Activated CD4-positive, alpha-beta T cell treated with anti-CD3 and anti-CD28 coated beads for 4 hours (primary cell): ENCODE results near the gene PRR5.
"Not testable (repeated sequence)": the region's sequence is repeated elsewhere in the genome, so short reads cannot be mapped to it uniquely, and the experiment has no call there.

Source experiments
- DNase-seq, 2 donors: peaks; one replicate each; pipeline ENCODE4 v3.0.0-alpha.2; 2020

PRR5 gene

GRCh38 chr22:44676066-44676440 is 26.0 kb upstream of the PRR5 start:
- DNase-seq, result not testable (repeated sequence)

DNA sequence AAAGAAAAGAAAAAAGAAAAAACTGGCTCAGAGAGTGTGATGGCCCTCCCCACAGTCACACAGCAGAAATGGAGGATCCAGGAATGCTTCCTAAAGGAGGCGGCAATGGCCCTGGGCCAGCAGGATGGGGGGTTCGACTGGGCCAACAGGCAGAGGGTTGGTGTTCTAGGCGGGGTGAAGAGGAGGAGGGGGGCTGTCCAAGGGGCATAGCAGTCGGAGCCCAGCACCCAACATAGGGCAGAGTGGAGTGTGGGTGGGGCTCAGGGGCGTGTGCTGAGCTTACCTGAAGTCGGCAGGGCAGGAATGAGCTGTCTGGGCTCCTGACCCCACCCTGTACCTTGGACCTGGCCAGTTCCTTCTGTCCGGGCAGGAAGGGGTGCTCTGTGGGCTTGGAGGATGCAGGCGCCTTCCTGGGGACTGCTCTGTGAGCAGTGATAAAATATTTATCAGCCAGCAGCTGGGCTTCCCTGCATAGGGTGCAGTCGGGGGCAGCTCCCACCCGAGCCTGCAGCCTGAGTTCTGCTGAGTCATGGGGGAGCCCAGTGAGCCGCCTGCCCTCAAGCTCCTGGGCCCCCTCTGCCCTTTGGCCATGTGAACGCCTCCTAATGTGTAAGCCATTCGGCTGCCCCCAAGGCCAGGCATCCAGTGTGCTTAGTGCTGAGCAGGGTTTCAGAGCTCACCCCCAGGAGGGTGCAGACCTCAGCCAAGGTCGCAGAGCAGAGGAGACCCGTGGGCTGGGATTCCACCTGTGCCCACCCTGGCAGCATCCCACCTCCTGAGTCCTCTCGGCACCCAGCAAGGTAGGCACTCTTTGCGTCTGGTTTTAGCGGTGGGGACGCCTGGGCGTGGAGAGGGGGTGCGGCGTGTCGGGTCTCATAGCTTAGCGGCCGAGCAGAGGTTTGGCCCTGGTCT is 25.3 kb upstream of the PRR5 start:
- DNase-seq, result no peak

DNA sequence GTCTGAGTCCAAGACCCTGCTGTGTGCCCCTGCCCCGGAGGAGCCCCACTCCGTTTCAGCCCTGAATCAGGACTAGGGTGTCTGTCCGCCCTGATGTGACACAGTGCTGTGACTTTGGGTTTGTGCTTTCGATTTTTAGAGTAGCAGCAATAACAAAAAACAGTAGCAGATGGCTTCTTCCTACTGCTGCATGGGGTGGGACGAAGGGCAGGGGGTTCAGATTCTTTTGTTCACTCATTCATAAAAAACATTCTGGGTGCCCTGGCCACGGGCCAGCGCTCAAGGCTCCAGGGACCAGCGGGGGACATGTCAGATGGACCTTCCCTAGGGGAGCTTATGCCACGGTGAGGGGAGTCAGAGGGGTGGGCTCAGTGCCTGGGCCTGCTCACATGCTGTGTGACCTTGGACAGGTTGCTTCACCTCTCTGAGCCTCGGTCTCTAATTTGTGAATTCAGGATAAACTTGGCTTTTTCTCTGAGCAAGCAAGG is 24.6 kb upstream of the PRR5 start:
- DNase-seq, result no peak

GRCh38 chr22:44677871-44678555 is 24.0 kb upstream of the PRR5 start:
- no peak for DNase-seq

- DNase-seq, result no peak
These were observed 23.3 kb upstream of the PRR5 start for GRCh38 chr22:44678556-44679305.

GRCh38 chr22:44679306-44679647 is 22.7 kb upstream of the PRR5 start:
- DNase-seq, result not testable (repeated sequence)

GRCh38 chr22:44680058-44680457 is 21.9 kb upstream of the PRR5 start:
- DNase-seq, result no peak

DNA sequence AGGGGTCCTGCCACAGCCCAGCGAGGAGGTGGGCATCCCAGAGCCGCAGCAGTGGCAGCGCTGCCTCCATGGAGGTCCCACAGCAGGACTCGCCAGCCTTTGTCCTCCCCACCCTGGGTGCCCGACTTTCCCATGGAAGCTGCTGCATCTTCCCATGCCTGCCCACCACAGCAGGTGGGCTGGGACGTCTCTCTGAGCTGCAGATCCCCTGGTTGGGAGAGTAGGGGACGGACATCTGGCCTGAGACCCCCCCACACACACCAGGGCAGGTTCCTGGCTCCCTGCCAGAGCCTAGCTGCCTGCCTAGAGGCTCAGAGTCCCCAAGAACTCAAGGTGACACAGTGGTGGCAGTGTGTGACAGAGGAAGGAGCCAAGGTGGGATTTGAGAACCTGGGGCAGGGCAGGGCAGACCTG is 21.5 kb upstream of the PRR5 start:
- DNase-seq, result no peak

DNA sequence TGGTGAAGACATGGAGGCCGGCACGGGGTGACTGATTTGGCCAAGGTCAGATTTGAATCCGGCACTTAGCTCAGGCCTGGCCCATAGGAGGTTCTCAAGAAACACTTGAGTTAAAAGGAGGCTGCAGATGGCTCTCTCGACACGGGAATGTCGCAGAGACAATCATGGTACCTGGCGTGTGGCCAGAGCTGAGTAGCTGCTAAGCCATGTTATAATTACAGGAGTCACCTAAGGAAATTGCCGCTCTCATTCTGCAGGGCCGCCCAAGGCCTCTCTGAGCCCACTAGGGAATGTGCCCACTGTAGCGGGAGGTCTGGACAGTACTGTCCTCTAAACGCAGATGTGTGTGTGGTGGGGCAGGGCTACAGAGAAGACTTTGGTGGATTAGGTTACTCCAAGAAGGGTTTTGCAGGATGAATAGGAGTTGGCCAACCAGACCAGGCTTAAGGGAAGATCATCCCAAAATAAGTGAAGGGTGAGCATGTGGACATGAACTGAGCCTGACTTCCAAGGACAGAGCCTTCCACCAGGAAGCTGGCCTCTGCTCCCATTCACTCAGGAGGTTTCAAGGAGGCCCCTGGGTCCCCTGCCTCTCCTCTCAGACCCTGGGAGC is 19.3 kb upstream of the PRR5 start:
- no peak for DNase-seq

DNA sequence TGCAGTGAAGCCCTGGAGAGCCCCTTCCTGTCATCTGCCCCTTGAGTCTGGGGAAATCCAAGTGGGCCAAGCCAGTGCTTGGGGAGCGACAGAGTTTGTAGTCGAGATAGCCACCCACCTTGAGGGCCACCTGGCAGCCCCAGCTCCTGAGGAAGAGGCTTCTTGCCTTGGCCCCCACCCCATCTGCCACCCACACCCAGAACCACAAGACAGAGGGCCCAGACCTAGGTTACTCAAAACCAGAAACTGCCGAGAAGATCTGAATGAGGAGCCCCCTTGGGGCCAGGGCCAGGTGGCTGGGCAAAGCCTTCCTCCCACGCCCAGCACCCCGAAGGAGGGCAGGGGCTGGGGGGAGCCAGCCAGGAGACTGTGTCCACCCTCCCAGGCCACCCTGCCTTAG is 18.8 kb upstream of the PRR5 start:
- no peak for DNase-seq

DNA sequence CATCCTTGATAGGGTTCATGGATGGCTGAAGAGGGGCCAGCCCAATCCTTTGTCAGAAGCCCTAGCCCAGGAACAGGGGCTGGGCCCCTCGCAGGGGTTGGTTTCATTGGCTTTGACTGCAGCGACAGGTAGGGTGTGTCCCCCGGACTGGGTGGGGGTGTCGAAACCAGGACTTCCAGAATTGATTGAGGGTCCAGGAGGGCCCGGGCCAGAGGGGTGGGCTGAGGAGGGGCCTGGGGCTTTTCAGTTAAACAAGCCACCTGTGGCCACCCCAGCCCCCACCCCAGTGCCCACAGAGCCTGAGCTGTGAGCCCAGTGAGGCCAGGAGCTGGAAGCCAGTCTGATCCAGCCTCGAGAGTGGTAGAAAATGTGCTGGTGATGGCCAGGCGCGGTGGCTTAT is 18.1 kb upstream of the PRR5 start:
- DNase-seq, result no peak

DNA sequence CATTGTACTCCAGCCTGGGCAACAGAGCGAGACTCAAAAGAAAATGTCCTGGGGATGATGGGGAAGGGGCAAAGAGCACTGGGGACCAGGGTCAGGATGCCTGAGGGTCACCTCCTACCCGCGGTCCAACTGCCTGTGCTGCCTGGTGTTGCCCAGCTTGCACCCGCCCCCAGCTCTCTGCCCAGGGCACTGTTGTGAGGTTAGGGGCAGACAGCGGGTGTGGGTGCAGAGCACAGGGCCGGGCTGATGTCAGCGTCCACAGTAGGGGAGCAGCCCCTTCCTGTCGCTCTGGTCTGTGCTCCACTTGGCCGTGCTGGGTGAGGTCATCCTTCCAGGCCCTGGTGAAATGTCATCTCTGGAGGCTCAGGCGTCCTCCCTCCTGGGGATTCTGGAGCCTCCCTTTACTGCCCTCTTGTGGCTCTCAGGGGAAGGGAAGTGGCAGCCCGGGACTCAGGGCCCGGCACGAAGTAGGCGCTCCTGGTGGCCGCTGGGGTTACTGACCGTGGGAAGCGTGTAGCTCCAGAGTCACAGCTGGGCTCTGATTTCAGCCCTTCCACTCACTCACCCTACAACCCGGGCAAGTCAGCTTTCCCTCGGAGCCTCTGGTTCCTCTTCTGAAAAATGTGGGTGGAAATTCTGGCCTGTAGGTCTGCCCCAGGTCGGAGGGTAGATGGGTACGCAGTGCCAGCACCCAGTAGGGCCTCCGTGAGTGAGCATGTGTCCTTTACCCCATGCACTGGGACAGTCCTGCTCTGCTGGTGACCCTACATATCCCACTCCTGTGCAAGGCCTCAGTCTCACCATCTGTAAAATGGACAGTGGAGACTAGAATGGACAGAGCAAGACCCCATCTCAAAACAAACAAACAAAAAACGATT is 17.3 kb upstream of the PRR5 start:
- DNase-seq, result peak; percentile 76 to 80

DNA sequence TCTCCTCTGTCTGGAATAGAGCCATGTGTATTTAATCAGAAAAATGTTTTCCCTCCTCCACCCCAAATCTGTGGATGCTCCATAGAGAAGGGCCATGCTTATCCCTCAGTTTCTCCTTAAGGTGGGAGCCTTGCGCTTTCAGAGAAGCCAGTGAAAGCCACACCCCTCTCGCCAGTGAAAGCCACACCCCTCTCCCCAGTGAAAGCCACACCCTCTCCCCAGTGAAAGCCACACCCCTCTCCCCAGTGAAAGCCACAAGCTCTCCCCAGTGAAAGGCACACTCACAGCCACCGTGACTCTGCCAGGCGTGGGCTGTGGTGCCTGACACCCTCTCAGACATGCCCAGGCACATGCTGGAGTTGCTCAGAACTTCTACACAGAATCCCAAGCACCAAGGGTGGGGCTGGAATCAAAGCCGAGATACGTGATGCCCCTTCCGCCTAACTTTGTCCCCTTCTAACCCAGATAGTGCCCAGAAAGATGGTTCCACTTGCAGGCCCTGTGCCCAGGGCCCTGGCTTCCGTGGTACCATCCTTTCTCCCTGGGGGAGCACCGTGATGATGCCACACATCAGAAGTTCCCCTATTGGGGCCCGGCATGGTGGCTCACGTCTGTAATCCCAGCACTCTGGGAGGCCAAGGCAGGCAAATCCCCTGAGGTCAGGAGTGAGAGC is 16.5 kb upstream of the PRR5 start:
- DNase-seq, result peak; percentile 83 to 85

- DNase-seq, result no peak
These were observed 15.0 kb upstream of the PRR5 start for GRCh38 chr22:44686873-44687600.

DNA sequence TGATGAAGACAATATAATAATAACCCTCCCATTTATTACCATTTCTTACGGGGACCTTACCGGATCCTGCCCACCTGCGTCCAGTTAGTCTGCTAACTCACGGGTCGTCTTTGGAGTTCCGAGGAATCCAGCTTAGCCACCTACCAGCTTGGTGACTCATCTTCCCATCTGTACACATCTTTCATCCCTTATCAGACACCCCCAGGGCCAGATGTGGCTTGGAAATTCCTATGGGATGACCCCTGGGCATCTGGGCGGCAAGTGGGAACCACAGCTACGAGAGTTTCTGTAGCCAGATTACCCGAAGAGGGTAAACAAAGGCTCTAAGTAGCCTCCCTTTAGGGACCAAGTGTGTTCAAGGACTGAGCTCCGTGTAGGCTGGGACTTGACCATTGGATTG is 12.8 kb upstream of the PRR5 start:
- DNase-seq, result no peak

- DNase-seq, result no peak
These were observed 12.0 kb upstream of the PRR5 start for GRCh38 chr22:44689915-44690524.

GRCh38 chr22:44691796-44692661 is 10.0 kb upstream of the PRR5 start:
- no peak for DNase-seq

- no peak for DNase-seq
These were observed 9.4 kb upstream of the PRR5 start for GRCh38 chr22:44692662-44693007.

GRCh38 chr22:44693145-44693544 is 8.9 kb upstream of the PRR5 start:
- DNase-seq, result no peak
